T-helper 2 cell (primary cell): ENCODE results near the gene RGL1.
A peak's percentile ranks its signal among the peaks of the same experiment; 100 is the strongest.

Source experiments
- DNase-seq, 5 experiments: peaks; one replicate each; pipeline versions ENCODE4 v3.0.0 to v3.0.0-alpha.2; 2012 to 2022

RGL1 gene

DNA sequence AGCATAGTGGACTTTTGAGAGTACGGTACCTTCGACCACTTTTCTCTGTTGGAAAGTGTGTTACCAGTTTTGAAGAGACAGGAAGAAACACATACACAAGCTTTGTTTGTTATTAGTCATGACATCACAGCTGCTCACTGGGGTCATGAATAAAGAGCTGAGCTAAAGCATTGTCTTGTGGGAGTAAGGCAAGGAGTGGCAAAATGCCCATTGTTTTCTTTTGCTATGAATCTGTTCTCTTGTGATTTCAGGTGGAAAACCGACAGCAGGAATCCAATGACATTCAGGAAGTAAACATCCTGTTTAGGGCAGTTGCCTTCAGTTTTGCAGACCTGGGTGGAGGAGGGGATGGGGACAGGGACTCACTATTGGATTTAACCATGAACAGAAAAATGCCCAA, 66.2 kb downstream of the RGL1 start:
- peak in 1 of 5 experiments; percentile 16 for DNase-seq

DNA sequence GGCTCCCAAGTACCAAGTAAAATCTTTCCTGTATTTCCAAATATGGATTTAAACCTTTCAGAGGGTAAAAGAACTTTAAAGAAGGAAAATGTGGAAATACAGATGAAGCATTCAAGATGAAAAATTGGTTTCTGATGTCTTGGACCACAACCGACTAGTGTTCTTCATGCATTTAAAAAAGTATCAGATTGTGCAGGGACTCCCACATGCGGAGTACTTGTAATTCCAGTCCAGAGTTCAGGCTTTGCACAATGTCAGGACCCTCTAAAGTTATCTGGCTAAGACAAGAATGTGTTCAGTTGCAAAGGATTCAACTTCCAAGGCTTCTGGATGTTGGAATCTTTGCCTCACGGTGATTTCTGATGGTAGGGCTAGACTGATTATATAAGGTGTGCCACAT, 66.7 kb downstream of the RGL1 start:
- no peak for DNase-seq

DNA sequence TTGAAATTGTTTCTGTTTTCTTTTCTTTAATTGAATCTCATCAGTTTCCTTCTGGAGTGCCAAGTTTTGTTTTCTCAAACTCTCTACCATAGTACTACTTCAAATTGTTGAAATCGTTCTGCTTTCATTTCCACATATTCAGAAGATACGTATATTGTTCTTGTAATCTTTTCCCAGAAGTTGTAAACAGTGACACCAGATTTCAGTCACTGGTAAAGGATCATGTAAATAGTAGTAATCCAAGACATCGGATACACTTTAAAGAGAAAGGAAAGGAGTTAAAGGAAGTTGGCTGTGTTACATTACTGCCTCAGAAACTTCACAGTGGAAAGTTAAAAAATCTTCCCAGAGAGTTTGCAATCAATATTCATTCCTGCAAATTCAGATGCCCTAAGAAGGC, 67.5 kb downstream of the RGL1 start:
- no peak for DNase-seq

DNA sequence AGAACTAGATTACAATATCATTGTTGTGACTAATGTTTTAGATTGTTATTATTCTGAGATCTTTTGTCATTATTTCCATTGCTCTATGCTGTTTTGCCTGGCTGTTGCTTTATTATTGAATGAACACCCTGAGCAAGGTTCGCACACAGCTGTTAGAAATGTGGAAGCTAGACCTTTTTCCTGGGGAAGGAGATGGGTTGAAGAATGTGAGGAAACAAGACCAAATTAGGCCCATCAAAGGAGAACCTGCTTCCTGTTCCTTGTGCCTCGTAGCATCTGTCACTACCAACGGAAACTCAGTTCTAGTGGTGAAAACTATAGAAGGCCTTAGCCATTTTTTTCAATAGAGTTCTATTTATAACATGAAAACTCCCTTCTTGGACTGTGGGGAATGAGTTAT, 68.7 kb downstream of the RGL1 start:
- DNase-seq: peak in 1 of 5 experiments; percentile 30

DNA sequence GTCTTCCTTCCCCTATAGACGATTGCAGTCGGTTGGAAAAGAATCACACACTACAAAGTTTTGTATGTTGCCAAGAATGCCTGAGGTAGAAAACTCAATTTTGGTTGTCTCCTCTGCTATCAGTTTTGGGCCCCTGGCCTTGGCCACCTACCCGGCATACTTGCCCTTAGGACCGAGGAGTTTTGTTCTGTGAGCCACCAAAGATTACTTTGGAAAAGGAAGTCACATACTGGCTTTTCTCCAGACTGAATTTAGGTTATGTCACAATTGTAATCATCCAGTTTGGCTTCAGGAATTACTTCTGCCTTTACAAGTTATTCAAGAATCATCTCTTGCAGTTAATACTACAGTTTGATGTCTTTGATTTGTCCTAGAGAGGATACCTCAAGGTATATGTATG, 71.4 kb downstream of the RGL1 start:
- no peak for DNase-seq

DNA sequence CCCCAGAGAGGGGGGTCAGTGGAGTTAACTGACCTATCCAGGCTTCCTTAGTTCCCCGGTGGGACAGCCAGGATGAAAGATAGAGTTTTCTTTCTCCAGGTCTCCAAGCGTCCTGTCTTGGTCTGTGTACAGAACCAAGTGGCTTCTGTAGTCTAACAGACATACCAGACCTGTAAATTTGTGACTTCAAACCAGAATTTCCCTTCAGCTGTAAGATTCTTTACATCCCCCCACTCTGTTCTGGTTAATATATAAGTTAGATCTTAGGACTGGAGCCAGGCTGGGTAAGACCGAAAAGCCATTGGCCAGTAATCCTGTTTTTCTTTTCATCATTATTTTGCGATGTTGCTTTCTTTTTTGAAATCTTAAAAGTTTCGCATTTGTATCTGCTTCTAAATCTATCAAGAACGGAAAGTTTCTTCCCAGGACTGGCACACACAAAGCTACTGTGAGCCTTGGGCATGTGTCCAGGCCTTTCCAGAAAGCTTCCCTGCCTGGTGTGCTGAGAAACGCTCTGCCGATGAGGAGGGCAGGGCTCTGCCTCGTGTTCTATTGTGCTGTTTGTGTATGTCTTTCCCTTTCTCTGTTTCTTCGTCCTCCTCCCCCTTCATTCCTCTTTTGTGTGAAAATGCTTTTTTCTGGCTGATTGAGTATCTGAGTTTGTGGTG, 72.3 kb downstream of the RGL1 start:
- DNase-seq: no peak

DNA sequence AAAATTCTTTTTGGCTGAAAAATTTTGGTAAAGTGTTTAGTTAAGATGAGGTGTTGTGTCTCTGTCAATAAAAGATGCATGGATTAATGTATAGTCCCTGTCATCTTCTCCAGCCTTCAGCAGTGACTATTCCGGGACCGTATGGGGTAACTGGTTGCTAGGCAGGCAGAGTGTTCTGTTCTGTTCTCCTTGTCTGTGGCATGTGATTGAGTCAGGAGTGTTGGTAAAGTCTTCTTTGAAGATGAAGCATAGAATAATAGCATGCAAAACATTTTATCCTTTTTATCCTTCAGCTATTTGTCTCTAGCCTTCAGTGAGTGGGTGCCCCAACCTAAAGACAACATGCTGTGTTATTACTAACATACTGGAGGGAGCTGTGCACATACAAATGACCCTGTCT, 74.6 kb downstream of the RGL1 start:
- DNase-seq: no peak

DNA sequence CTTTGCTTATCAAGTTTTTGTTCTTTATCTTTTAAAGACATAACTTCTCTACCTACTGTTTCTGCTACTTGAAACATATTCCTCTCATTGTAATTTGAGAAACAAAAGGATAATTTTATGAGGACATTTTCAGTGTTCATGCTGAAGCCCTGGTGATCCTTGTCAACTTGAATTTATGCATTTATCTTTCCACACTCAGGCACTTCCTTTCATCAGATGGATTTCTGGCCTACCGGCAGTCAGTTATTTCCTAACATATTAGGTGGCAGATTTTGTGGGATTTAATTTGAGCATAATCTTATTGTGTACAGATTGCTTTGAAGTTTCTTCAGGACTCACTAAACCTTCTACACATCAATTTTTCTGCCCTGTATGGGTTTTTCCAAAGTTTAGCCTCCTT, 75.0 kb downstream of the RGL1 start:
- DNase-seq: no peak

DNA sequence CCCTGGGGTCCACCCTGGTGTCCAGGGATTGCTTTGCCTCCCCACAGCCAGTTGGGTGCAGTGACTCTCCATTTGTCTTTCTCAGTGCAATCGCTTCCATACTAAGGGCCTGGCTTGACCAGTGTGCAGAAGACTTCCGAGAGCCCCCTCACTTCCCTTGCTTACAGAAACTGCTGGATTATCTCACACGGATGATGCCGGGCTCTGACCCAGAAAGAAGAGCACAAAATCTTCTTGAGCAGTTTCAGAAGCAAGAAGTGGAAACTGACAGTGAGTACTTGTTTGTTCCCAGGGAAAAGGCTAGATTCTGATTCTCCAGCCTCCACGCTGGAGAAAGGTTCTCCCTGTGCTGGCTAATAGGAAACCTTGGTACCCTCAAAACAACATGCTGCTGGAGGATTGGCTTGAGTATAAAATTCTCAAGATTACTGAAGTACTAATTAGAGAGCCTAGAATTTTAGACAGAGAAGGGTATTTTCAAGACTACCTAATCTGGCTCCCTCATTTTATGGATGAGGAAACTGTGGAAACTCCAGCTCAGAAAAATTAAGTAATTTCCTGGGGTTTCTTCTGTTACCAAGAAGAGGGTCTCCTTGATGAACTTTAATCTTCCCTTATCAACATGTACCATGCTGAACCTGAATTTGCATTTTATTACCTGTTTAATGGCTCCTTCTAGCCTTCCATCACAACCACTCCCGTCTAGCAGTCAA, 75.8 kb downstream of the RGL1 start:
- DNase-seq: no peak

DNA sequence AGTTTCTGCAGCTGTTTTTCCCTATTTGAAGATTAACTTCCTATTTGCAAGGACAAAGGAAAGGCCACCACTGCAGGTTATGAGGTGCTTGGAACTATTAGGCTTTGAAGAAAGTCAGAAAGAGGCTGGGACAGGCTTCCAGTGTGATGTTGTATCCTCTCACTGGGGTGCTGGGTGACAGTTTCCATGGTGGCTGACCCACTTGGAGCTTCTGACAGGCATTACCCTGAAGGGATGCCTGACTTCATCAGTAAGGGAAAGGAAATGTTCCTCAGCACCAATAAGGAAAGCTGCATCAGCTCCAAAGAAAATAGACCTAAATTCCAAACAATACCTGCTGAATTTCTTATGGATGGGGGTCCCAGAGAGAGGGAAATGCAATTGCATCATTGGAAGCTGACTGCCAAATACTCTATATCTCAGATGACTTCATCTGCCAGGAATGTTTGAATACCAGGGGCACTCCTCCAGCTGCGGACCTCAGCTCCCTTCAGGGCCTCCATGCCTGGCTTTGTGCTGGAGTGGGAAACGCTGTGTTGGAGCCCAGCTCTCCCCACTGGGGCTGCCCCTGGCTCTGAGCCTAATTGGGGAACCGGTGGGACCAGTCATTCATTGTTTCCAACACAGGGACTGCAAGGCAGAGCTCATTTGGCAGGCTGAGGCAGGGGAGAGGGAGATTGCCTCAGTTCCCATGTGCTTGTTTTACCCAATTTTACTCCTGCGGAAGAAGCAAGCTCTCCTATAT, 76.6 kb downstream of the RGL1 start:
- DNase-seq: no peak

DNA sequence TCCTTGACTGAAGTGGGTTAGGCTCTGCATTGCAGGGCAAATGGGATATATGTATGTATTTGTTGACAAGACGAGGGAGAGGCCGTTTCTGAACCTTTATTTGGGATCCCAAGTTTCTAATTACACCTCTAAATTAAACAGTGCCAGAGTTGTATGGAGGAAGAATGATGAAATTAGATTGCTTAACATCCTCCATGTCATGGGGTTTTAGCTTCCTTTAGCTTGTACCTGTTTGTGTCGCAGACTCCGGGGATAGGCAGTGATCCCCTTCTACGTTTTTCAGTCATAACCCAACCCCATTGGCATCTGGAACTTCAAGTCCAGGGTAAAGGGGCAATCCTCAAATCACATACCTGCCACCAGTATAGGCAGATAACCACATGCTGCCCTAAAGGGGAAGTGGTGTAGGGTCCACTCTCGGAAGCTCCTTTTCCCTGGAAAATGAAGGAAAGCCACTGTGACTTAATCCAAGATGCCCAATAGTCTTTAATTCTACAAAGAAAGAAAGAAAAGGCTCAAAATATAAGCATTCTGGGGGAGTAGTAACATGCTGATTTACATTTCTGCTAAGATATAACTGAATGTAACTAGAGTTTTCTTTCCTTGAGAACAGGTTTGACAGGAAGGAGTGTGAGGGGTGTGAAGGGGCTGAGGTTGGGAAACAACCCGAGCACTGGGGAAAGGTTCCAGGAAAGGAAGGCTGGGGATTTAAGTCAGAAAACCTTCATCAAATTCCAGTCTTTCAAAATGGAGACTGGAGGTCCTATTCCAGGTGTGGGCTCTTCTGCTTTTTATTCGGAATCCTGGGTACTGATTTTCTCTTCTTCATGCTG, 77.6 kb downstream of the RGL1 start:
- DNase-seq: no peak

DNA sequence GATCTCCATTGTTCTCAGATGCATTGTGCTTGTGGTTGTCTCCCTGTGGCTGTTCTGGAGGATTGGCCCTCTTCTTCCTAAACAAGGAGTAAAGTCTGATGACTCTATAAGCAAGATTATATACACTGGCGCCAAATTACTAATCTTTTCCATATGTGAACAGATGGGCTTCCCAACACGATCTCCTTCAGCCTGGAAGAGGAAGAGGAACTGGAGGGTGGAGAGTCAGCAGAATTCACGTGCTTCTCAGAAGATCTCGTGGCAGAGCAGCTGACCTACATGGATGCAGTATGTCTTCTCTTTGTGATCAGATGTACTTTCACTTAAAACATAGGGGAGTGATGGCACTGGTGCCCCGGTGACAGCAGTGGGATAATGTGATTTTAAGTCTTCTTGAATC, 78.7 kb downstream of the RGL1 start:
- DNase-seq: no peak

DNA sequence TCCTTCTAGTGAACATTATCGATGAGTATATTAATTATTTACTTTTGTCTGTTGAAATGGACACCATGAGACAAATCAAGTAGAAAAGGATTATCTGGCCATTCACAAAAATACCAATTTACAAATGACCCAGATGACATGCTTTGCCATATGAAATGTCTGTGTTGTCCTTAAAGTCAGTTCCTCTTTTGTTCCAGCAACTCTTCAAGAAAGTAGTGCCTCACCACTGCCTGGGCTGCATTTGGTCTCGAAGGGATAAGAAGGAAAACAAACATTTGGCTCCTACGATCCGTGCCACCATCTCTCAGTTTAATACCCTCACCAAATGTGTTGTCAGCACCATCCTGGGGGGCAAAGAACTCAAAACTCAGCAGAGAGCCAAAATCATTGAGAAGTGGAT, 79.6 kb downstream of the RGL1 start:
- DNase-seq: no peak

DNA sequence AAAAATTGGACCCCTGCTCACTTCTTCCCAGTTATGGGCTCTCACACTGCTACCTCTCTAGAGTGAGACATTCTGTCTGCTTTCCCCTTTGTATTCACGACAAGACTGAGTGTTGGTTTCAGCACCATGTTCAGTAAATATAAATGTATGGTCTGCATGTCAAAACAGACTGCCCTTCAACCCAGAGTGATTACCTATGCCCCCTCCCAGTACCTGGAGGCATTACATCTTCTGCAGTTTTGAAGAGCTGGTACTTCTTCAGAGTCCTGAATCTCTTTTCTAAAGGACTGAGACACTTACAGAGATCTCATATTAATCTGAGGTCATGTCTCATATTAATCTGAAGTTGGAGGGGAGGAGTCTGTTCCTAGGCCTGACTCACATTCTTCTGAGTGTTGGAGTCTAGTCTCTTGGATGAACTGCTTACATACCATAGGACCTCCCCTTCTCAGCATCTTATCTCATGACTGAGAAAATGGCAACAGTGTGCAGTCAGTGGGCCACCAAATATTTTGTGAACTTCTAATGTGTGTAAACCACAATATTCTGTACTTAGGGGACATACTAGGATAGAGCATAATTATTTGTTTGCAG, 80.3 kb downstream of the RGL1 start:
- no peak for DNase-seq

DNA sequence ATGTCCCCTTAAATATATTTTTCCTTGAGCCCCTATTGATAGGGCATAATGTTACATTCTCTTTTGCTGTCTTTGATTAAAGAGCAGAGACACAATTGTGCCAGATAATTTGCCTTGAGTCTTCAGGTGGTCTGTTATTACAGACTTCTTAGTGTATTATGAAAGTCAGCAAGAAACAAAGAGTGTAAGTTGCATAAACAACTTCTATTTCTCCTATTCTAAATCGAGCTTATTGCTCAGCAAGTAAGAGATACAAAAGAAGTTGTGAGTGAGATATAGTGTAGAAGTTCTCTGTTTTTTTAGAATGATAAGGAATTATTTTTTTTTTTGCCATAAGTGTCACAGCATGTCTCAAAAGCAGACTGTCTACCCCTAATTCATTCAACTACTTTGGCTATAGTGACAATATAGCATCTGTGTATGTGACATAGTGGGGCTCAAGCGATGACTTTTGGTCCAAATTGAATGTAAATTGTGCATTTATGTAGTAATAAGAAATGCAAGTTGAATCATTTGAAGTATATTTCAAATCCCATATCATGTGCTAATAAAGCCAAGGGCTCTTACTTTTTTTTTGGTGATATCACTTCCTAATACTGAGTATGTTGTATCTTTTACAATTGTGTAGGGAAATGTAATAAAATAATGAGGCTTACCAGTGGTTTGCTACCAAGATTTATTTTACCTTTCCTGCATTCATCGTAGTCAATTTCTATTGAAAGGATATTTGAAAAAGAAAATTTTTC, 81.3 kb downstream of the RGL1 start:
- no peak for DNase-seq

DNA sequence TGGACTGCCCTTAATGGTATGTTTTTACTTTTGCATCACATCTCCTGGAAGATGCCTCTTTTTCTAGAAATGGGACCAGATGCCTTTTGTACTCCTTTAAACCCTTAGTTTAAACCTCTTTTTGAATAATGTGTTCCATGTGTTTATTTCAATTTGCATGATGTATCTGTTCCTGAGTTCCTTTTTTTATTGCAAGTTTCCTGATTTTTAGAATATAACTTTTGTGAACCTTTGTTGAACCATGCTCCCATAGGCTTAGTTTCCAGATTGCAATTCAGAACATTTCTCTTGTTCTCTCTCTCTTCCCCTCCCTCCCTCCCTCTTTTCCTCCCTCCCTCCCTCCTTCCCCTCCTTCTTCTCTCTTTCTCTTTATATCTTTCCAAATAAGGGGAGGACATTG, 81.9 kb downstream of the RGL1 start:
- no peak for DNase-seq

DNA sequence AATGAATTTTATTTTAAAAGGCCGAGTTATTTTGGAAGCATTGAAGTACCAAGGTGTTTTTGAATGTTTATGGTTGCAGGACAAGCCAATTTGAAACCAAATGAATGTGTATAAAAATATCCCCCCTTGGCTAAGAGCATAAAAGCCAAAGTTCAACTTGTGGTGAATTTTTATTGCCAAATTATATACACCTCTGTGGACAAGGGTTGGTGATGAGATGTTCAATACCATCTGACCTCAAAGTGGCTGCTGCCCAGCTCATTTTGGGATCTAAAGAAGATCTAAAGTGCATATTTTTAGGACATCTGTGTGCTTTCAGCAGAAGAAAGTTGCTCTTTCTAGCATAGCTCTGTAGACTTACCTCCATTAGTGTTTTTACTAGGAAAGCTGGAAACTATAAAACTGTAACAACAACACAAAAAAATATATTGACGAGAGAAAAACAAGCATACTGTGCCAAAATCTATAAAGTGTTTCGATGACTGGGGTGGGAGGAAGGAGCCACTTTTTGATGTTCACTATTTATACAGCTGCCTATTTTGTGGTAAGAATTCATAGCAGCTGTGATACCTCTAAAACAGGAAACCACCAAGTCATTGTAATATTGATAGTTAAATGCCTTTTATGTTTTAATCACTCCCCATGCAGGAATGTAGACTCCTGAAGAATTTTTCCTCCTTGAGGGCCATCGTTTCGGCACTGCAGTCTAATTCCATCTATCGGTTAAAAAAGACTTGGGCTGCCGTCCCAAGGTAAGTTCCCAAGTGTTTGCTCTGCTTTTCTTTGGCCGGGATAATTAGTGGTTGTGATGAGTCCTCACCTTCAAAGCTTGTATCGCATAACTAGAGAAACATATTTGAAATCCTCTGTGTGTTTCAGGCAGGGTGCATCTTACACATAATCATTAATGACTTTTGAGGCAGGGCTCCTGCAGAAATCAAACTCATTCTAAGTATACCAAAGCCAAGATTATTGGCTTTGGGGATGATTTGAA, 83.2 kb downstream of the RGL1 start:
- DNase-seq: peak in 1 of 5 experiments; percentile 72

DNA sequence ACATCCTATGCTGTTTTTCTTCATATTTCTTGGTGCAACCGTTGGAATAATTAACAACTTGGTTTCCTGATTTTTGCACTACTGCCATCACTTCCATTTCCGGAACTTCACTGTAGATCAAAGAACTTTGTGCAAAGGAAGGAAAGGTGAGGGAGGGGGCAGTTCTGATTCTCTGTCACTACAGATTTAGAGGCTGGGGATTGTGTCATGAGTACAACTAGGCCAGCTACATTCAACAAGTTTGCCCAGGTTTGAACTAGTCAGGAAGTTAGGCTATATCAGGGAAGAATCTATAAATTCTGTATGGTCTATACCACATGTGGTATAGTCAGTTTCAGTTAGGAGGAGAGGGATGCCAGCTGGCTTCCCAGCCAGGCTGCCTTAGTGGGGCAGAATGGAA, 84.2 kb downstream of the RGL1 start:
- DNase-seq: no peak

DNA sequence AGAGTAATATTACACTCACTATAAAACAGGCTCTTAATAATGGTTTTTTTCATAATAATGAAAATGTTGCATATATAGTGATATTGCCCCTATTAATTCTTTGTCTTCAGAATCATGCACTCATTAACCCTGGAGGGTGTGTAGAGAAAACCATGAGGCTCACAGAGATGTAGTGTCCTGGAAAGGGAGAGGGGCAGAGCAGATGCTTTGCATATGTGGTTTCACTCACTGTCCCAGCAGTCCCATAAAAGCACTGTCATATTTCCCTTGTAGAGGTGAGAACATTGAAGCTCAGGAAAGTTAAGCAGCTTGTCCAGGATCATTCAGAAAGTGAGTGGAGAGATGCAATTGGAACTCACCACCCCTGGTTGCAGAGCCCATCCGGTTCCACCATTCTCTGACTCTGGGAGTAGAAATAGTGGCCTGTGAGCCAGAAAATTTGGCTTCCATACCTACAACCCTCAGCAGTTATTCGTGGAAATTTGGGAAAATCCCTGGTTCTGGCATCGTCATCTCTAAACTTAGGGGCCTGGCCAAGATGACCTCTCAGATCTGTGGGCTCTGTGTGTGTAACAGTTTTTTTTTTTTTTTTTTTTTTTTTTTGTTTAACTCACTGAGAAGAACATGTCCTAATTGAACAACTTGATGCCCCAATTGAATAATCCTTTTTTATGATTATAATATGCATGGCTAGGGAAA, 86.4 kb downstream of the RGL1 start:
- no peak for DNase-seq

DNA sequence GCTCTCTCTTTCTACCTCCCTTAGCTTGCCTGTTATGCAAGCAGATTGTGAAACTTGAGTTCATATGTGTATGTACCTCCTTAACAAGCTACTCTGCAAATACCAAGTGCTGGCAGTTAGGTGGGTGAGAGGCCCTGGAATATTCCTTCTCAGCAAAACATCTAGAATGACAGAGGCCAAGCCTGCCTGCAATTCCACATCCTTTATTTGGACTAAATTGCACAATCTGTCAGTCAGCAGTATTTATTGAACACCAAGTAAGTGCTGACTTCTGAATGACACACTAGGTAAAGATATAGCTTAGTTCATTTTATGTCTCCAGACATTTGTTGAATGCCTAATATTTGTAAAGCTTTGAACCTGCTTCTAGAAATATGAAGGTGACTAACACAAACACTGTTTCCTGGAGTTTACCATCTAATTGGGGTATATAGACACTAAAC, 87.5 kb downstream of the RGL1 start:
- DNase-seq: no peak
